ENCODE data around the gene MMP19. TPM values are rescaled to one million over a fixed set of nuclear protein-coding genes. Genes with fewer than 3 reads are reported as not detected.

Gene MMP19
- total RNA-seq, 4 donors from 2014 or later, result 3.3 to 44.6 (median 5.2) TPM

DNA sequence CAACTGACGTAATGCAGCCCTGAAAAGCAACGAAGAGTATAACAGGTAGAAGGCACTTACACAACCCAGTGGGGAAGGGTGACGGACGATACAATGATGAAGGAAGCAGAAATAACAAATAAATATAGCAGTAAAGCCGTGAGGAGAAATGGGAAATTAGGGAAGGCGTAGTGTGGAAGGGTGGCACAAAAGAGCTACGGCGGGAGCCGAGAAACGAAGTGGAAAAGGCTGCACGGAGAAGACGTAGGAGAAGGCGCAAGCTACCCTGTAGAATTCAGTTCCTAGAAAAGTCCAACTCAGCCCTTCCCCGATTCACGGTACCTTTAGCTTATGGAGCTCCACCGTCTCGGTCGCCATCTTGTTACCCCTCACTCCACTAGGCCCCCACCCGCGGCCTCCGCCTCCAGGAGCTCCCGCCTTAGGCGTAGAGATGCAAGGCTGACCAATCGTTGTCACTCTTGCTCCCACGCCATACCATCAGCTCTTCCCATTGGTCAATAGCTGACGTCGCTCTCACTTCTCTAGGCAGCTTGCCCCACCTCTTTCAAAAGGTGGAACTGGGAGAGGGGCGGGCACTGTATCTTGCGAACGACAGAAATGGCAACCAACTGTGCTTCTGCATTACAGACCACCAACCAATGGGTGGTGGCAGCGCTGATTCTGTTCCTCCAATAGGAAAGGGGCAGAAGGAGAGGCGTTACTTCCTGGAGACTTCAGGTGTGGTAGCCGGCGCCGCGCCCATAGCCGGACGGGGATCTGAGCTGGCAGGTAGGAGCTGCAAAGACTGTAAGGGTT is 25.2 kb downstream of the MMP19 start, which contains the start of the genes ORMDL2 and SARNP:
Gene ORMDL2, plus strand, starts transcription at position 697 of the 795 bp plus-strand sequence. CDS start 959 bp downstream, outside the sequence.
Gene SARNP, minus strand, starts transcription at position 380 of the 795 bp plus-strand sequence. Its CDS starts 23 bp downstream, at position 357.
- TF ChIP-seq, protein P1, sequence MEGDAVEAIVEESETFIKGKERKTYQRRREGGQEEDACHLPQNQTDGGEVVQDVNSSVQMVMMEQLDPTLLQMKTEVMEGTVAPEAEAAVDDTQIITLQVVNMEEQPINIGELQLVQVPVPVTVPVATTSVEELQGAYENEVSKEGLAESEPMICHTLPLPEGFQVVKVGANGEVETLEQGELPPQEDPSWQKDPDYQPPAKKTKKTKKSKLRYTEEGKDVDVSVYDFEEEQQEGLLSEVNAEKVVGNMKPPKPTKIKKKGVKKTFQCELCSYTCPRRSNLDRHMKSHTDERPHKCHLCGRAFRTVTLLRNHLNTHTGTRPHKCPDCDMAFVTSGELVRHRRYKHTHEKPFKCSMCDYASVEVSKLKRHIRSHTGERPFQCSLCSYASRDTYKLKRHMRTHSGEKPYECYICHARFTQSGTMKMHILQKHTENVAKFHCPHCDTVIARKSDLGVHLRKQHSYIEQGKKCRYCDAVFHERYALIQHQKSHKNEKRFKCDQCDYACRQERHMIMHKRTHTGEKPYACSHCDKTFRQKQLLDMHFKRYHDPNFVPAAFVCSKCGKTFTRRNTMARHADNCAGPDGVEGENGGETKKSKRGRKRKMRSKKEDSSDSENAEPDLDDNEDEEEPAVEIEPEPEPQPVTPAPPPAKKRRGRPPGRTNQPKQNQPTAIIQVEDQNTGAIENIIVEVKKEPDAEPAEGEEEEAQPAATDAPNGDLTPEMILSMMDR (IDR thresholded peaks at IDR 0.05), result peak in 1 of 6 experiments; percentile 4
- TF ChIP-seq POLR2A (IDR thresholded peaks at IDR 0.05), result peak; percentile 55 to 78
- peak; percentile 94 to 99 (median 98) for DNase-seq
- Histone ChIP-seq H3K9me3 (no peaks in the 10 kb centered on the region), H3K27ac (peak within 1 kb of the TSS; percentile 81 to 89 (median 87)), H3K27me3 (no peaks in the 10 kb centered on the region), H3K4me1 (peaks cover 0 to 37% (median 2%) of the 10 kb centered on the region in 4 donors), H3K4me3 (peak within 1 kb of the TSS; percentile 67 to 80 (median 78)), H3K36me3 (peaks cover 0 to 55% (median 0%) of the 10 kb centered on the region in 3 donors)

DNA sequence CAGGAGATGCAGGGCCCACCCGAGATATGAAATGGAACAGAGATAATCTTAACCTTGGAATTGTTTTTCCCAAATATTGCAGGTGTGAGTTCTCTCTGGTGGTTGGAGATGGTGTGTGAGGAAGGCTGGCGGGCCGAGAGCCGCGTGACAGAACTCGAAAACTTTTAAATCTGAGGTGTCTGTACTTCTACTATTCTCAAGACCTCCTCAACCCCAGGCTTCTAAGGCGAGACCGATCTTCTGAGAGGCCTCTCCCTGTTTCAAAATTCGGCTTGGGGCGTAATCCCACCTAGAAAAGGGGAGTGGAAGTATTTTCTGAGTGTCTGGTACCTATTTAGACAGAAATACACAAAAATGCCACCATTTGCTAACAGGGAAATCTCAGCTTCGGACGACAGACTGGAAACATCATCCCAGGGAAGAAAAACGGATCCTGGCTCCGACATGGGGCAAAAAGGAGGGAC is 25.8 kb downstream of the MMP19 start:
- H3K9me3 ChIP-seq, result no peaks in the 10 kb centered on the region
- no peaks in the 10 kb centered on the region for H3K27me3 ChIP-seq
- peak overlapping the region; percentile 67 to 80 (median 78) for H3K4me3 ChIP-seq
- peaks cover 0 to 42% (median 2%) of the 10 kb centered on the region in 4 donors for H3K4me1 ChIP-seq
- H3K27ac ChIP-seq, result peak overlapping the region; percentile 80 to 89 (median 87)
- DNase-seq, result peak in 1 of 3 donors; percentile 46
- no peak for TF ChIP-seq POLR2A (IDR thresholded peaks at IDR 0.05)
- peaks cover 0 to 48% (median 0%) of the 10 kb centered on the region in 3 donors for H3K36me3 ChIP-seq

DNA sequence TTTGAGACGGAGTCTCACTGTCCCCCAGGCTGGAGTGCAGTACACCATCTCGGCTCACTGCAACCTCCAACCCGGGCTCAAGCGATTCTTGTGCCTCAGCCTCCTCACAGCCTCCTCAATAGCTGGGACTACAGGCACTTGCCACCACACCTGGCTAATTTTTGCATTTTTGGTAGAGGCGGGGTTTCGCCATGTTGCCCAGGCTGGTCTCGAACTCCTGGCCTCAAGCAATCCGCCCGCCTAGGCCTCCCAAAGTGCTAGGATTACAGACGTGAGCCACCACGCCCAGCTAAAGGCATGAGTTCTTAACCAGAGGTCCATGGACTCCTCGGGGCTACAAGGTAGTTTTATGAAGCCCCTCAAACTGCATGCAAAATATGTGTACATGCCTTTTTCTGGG is 27.3 kb downstream of the MMP19 start:
- Histone ChIP-seq H3K27me3 (no peaks in the 10 kb centered on the region), H3K4me3 (no peak overlapping the region), H3K9me3 (no peaks in the 10 kb centered on the region), H3K4me1 (peaks cover 0 to 42% (median 2%) of the 10 kb centered on the region in 4 donors), H3K36me3 (peaks cover 0 to 34% (median 0%) of the 10 kb centered on the region in 3 donors), H3K27ac (no peak overlapping the region)
- peak in 1 of 3 donors; percentile 42 for DNase-seq
- TF ChIP-seq POLR2A (IDR thresholded peaks at IDR 0.05), result no peak
- TF ChIP-seq, protein P1 (IDR thresholded peaks at IDR 0.05), result no peak

DNA sequence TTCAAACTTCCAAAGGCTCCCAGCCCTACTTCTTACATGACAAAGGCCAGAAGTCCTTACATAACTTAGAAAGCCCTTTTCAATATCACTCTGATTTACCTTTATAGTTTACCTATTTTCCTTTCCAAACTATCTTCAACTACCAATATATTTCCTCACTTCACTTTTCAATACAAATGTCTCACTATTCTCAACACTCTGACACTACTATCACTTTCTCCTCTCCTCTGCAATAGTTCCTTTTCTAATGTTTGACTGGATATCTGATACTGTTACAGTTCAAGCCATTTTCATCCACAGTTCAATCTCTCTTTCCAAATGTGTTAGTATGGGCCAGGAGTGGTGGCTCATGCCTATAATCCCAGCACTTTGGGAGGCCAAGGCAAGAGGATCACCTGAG is 28.5 kb downstream of the MMP19 start:
- Histone ChIP-seq H3K27ac (no peak overlapping the region), H3K4me3 (no peak overlapping the region), H3K9me3 (no peaks in the 10 kb centered on the region), H3K27me3 (no peaks in the 10 kb centered on the region), H3K36me3 (peaks cover 0 to 27% (median 0%) of the 10 kb centered on the region in 3 donors), H3K4me1 (peaks cover 0 to 38% (median 2%) of the 10 kb centered on the region in 4 donors)
- no peak for DNase-seq
- TF ChIP-seq, protein P1 (IDR thresholded peaks at IDR 0.05), result no peak
- TF ChIP-seq POLR2A (IDR thresholded peaks at IDR 0.05), result no peak

DNA sequence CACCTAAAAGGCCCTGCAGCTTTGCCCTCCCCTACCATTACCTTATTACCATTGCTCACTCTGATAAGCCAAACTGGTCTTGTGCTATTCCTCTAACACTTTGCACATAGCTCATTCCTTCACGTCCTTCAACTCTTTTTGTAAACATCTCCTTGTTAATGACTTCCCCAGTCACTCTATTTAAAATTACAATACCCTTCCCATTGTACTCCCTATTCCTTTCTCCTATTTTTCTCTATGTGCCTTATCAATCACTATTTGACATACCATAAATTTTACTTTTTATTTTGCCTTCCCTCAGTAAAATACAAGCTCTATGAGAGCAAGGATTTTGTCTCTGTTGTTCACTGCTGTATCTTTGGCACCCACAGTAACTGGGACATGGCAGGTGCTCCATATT is 30.6 kb downstream of the MMP19 start:
- no peaks in the 10 kb centered on the region for H3K9me3 ChIP-seq
- no peak overlapping the region for H3K4me3 ChIP-seq
- H3K36me3 ChIP-seq, result peaks cover 0 to 39% (median 0%) of the 10 kb centered on the region in 3 donors
- no peaks in the 10 kb centered on the region for H3K27me3 ChIP-seq
- no peak for TF ChIP-seq POLR2A (IDR thresholded peaks at IDR 0.05)
- TF ChIP-seq, protein P1 (IDR thresholded peaks at IDR 0.05), result no peak
- peaks cover 0 to 29% (median 0%) of the 10 kb centered on the region in 4 donors for H3K4me1 ChIP-seq
- no peak overlapping the region for H3K27ac ChIP-seq
- no peak for DNase-seq

DNA sequence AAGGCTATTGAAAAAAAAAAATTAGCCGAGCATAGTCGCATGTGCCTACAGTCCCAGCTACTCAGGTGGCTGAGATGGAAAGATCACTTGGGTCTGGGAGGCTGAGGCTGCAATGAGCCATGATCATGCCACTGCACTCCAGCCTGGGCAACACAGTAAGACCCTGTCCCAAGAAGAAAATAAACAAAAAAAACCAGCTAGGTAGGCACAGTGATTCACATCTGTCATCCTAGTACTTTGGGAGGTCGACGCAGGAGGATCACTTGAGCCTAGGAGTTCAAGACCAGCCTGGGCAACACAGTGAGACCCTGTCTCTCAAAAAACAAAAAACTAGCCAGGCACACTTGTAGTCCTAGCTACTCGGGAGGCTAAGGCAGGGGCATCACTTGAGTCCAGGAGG is 33.5 kb downstream of the MMP19 start:
- H3K27me3 ChIP-seq, result no peaks in the 10 kb centered on the region

More for the DNA sequence above, 33.5 kb downstream of the MMP19 start:
- Histone ChIP-seq H3K4me1 (peaks cover 0 to 6% (median 0%) of the 10 kb centered on the region in 4 donors), H3K4me3 (no peak overlapping the region), H3K9me3 (no peaks in the 10 kb centered on the region), H3K27ac (no peak overlapping the region), H3K36me3 (peaks cover 0 to 28% (median 0%) of the 10 kb centered on the region in 3 donors)
- TF ChIP-seq, protein P1 (IDR thresholded peaks at IDR 0.05), result no peak
- TF ChIP-seq POLR2A (IDR thresholded peaks at IDR 0.05), result no peak
- no peak for DNase-seq

Measured in Peyer's patch (tissue), 4 donors.